ENCODE measurements around the gene CRABP2. TPM values are rescaled to one million over a fixed set of nuclear protein-coding genes. Genes with fewer than 3 reads are reported as not detected.
A peak's percentile ranks its signal among the peaks of the same experiment; 100 is the strongest.

CRABP2 gene
- total RNA-seq (2014; rRNA removed; shearing (Covaris generic)) (35.1 and 45.9 TPM in 2 replicates), polyA plus RNA-seq (2016; fragmentation: Nextera tagmentation; extraction: Ambion mirVana) (137 and 138 TPM in 2 replicates)
- long read RNA-seq, transcript CRABP2-203 (4 exons, 992 nt): major isoform, 106 of 115 reads
- long read RNA-seq, partial matches to known transcripts: 0 of 115 reads
- long read RNA-seq, other reads (novel, unspliced or antisense): 8 of 115 reads

GRCh38 chr1:156705321-156705917 lies at the start of gene CRABP2:
CRABP2 (minus strand) TSS chr1:156705583; CDS start chr1:156705446, 137 bp downstream.
- H2AFZ ChIP-seq: peak within 1 kb of the TSS; percentile 87

More at GRCh38 chr1:156705321-156705917, at the start of gene CRABP2:
- Mint-ChIP-seq H3K4me1 (peaks cover 56% of the 10 kb centered on the region), H3K27ac (peak within 1 kb of the TSS; percentile 96), H3K4me3 (peak within 1 kb of the TSS; percentile 83), H3K36me3 (ENCODE audit: low read depth) (peaks cover 17% of the 10 kb centered on the region), H3K9me3 (no peaks in the 10 kb centered on the region), H3K27me3 (ENCODE audit: insufficient read depth, low read depth, poor library complexity) (peaks cover 29% of the 10 kb centered on the region)
- TF ChIP-seq NANOG (IDR thresholded peaks at IDR 0.05; ENCODE audit: borderline replicate concordance) (no peak), CTCF (conservative IDR thresholded peaks at IDR 0.05; ENCODE audit: low read depth in 2 of 2) (no peak), EZH2phosphoT487 (IDR thresholded peaks at IDR 0.05; ENCODE audit: unreplicated experiment) (no peak), ZNF114 (CRISPR knock-in tag; IDR thresholded peaks at IDR 0.05) (peak; percentile 85; the same call in 1 of the 2 replicates), ETS1 (IDR thresholded peaks at IDR 0.05) (no peak), REST (IDR thresholded peaks at IDR 0.05; ENCODE audit: unreplicated experiment) (no peak), STAT1 (IDR thresholded peaks at IDR 0.05; ENCODE audit: unreplicated experiment) (no peak), ZNF462 (CRISPR knock-in tag; IDR thresholded peaks at IDR 0.05) (no peak), JUNB (IDR thresholded peaks at IDR 0.05; ENCODE audit: unreplicated experiment) (no peak), EZH2 (IDR thresholded peaks at IDR 0.05; ENCODE audit: low read depth, unreplicated experiment) (peak; percentile 31), CREB1 (CRISPR knock-in tag; IDR thresholded peaks at IDR 0.05; ENCODE audit: low read depth) (no peak), ZNF331 (CRISPR knock-in tag; IDR thresholded peaks at IDR 0.05; ENCODE audit: low read depth) (no peak), POLR2AphosphoS5 (IDR thresholded peaks at IDR 0.05; ENCODE audit: low read depth) (peak; percentile 57)
- Histone ChIP-seq H3K27me3 (ENCODE audit: insufficient read depth) (peaks cover 30% of the 10 kb centered on the region), H3K79me2 (replicated peaks; ENCODE audit: insufficient read depth) (peaks cover 13% of the 10 kb centered on the region), H3K27ac (ENCODE audit: low read depth) (peak within 1 kb of the TSS; percentile 98), H3K4me2 (peak within 1 kb of the TSS; percentile 92), H3K4me1 (ENCODE audit: insufficient read depth) (peaks cover 56% of the 10 kb centered on the region), H3K36me3 (ENCODE audit: insufficient read depth) (no peaks in the 10 kb centered on the region), H4K20me1 (replicated peaks; ENCODE audit: insufficient read depth) (no peaks in the 10 kb centered on the region; the same call in 1 of the 2 replicates), H3K9me2 (ENCODE audit: insufficient read depth) (no peaks in the 10 kb centered on the region), H3F3A (replicated peaks; ENCODE audit: low read depth) (peaks cover 29% of the 10 kb centered on the region), H3K4me3 (peak within 1 kb of the TSS; percentile 67)
- DNase-seq (ENCODE audit: low spot score): peak; percentile 72
- ATAC-seq: peak; percentile 11
